NCI-H345 treated with DMSO at 0.1 percent for 48 hours (cell line): ENCODE data around the gene BDH1.
"Not testable (repeated sequence)": the region's sequence is repeated elsewhere in the genome, so short reads cannot be mapped to it uniquely, and the experiment has no call there.

Experiments used
- DNase-seq: peaks from one replicate; lab custom pipeline; 2025; ENCODE audit not compliant: unreplicated experiment; lab: John Stamatoyannopoulos, UW

The BDH1 gene

DNA sequence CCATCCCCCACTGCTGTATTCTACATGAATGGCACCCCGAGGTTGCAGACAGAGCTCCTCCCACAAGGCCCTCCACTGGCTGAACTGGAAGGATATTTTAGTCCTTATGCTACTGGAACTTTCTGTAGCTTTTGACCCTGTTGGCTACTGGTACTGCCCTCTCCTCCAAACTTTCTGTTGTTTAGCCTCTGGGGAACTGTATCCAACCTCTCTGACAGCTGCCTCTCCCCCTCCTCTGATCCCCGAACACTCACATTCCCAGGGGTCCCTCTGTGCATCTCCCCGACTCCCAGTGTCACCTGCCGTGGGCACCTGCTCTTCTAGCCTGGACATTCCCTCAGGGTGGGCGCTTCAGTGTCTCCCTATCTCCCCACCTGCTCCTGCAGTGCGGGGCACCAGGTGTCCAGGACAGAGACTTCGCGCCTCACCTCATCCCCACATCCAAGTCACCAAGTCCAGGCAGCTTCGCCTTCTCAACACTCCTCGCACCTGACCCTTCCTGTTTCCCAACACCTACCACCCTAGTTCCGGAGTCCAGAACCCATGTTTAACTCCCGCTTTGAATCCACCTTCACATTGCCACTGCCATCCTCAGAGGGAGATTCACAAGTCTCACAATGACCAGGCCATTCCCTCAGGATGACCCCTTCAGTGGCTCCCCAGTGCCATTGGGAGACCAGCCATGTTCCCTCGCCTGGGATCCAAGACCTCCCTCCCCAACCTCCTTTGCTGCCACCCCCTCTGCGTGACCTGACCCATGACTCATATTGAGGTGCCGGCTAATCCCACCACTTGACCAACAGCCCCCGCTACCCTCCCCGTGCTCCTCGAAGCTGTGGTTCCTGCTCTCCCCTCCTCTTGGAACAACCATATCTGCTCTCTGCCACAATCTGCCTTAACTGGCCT is 34.2 kb downstream of the BDH1 start:
- no peak for DNase-seq

DNA sequence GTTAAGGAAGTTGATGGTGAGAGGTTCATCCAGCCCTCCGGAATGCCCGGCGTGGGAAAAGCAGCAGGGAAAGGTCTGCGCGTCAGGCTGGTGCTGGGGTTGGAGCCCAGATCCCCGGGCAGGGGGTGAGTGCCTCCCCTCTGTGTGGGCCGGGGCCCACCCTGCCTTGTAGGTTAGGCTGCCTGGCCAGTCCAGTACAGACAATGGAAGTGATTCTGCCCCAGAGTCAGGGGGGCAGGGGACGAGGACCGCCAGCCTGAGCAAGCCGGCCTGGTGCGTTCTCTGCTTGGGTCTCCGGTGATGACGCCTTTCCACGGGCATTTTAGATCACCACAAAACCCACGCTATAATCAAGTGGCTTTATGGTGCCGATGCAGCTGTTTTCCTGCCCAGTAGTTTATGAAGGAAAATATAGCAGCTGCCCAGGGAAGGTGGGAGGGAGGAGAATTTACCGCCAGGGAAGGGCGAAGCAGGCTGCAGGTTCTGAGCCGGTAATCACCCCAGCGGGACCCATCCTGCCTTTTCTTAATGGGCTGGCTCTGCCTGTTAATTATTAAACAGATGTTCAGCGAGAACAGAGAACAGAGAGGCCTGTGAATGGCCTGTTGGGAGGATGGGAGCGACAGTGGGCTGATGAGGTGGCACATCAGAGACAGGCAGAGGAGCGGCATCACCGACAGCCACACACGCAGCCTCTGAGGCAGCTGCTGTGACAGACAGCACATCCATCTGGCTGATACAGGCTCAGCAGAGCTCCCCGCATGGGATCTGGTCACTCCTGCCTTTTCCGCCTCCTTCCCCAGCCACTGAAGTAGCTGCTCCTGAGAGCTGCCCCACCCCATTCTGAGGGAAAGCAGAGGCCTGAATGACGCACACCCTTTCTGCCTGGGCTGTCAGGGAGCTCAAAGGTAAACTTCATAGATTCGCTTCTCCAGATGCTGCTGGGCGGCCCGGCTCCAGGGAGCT is 35.2 kb downstream of the BDH1 start:
- no peak for DNase-seq

DNA sequence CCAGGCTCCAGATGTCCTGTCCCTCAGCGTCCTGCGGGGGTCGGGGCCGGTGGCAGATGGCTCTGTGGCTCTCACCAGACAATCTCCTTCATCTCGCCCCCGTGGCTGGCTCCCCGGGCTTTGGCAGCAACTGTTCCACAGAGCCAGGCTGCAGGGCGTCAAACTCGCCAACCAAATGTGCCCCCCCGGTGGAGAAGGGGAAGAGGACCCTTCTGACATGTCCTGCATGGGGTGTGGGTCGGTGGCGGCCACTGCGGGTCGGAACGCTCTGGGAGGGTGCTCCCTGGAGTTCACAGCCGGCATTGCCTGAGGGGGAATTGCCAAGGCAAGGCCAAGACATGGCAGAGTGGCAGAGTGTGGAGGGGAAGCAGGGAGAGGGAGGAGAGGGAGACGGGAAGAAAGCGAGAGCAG is 36.0 kb downstream of the BDH1 start:
- DNase-seq, result no peak

DNA sequence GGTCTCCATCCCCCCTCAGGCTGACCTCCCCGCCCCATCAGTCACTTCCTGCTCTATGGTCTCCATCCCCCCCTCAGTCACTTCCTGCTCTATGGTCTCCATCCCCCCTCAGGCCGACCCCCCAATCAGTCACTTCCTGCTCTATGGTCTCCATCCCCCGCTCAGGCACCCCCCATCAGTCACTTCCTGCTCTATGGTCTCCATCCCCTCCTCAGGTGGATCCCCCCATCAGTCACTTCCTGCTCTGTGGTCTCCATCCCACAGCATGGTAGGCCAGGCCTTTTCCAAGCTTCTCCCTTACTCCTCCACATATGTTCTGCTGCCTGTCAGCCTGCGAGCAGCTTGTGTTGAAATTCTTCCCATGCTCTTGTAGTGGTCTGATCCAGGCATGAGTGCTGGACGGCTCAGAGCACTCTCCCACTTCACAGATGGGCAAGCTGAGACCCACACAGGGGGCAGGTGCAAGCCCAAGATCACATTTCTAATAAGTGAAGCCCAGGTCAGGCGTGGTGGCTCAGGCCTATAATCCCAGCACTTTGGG is 36.8 kb downstream of the BDH1 start:
- DNase-seq, result no peak

DNA sequence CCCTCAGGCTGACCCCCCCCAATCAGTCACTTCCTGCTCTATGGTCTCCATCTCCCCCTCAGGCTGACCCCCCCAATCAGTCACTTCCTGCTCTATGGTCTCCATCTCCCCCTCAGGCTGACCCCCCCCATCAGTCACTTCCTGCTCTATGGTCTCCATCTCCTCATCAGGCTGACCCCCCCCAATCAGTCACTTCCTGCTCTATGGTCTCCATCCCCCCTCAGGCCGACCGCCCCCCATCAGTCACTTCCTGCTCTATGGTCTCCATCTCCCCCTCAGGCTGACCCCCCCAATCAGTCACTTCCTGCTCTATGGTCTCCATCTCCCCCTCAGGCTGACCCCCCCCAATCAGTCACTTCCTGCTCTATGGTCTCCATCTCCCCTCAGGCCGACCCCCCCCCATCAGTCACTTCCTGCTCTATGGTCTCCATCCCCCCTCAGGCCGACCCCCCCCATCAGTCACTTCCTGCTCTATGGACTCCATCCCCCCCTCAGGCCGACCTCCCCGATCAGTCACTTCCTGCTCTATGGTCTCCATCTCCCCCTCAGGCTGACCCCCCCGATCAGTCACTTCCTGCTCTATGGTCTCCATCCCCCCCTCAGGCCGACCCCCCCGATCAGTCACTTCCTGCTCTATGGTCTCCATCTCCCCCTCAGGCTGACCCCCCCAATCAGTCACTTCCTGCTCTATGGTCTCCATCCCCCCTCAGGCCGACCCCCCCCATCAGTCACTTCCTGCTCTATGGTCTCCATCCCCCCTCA is 37.7 kb downstream of the BDH1 start:
- DNase-seq, result not testable (repeated sequence)

DNA sequence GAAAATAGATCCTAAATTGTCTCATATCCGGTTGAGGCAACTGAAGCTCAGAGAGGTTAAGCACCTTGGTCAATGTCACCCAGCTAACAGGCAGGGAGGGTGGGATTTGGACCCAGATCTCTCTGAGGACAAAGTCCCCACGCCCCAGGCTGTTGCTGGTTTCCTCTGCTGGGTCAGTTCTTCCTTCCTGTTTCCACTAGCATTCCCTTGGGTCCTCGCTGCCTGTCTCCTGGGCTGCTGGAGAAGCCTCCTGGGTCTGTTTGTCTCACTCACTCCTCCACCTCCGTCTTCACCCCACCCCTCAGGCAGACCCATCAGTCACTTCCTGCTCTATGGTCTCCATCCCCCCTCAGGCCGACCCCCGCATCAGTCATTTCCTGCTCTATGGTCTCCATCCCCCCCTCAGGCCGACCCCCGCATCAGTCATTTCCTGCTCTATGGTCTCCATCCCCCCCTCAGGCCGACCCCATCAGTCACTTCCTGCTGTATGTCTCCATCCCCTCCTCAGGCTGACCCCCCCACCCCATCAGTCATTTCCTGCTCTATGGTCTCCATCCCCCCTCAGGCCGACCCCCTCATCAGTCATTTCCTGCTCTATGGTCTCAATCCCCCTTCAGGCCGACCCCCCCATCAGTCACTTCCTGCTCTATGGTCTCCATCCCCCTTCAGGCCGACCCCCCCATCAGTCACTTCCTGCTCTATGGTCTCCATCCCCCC is 38.7 kb downstream of the BDH1 start:
- not testable (repeated sequence) for DNase-seq

DNA sequence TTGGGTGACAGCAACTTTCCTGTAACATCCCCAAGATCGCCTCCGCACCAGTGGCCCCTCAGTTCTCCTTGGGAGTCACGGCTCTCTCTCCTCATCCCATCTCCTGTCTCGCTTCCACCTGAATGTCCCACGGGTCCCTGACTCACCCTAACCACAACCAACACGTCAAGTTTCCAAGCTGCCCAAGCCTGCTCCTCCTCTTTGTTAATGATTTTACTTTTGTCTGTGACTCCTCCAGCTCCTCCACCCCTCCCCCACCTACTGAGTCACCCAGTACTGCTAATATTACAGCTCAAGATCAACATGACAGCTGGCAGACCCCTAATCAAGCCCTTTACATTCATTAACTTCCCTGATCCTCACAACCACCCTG is 39.3 kb downstream of the BDH1 start:
- no peak for DNase-seq

DNA sequence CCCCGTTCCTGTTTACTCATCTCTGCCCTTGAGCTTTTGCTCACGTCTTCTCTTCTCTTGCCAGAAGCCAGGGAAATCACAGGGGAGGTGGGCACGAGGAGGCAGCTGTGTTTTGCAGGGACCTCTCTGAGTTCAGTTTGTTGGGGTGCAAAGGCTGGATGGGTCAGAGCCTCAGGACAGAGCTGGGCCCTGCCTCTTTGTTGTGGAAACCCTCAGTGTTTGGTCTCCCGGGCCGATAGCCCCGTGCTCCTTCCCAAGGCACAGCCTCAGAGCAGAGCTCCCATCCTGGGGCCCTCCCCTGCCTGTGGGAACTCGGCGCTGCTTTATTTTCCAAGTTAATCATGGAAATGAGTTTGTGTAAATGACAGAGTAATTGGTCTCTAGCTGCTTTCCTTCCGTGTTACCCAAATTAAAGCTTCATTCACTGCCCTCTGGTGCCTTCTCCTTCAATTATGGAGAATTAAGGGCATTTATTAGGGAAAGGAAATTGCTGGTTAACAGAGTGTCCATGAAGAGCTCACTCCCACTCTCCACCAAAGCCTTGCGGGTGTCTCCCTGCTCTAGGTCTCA is 40.9 kb downstream of the BDH1 start:
- no peak for DNase-seq

DNA sequence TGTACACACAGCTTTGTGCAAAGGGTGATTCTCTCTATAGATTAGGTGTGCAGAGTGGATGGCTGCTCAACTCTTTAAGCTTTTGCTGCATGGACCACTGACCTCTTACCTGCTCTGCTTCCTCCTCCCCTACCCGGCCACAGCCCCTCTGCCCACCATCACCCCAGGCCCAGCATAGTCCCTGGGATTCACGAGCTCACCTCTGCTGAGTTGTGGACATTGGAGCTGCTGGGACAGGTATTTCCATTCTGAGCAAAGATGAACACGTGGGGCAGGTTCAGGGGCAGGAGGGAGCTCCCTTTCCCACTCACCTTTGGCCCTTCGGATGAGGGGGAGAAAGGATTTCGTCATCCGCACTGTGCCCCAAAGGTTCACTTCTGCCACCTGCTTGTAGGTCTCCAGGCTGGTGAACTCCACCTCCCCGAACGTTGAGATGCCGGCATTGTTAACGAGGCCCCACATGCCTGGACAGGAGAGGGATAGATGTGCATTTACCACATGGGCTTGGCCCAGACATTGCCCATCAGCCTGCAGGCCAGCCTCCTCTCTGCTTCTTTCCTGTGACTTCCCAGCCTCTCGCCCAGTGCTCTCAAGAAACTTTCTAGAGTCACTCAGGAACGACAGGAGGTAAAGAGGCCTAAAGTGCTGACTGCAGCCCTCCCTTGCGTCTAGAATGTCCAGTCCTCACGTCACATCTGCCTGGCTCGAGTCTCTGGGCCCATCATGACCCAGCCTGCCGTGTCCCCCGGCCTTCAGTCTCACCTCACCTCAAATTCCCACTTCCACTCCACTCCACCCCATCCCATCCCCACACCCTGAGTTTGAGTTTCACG is 41.6 kb downstream of the BDH1 start:
- no peak for DNase-seq

DNA sequence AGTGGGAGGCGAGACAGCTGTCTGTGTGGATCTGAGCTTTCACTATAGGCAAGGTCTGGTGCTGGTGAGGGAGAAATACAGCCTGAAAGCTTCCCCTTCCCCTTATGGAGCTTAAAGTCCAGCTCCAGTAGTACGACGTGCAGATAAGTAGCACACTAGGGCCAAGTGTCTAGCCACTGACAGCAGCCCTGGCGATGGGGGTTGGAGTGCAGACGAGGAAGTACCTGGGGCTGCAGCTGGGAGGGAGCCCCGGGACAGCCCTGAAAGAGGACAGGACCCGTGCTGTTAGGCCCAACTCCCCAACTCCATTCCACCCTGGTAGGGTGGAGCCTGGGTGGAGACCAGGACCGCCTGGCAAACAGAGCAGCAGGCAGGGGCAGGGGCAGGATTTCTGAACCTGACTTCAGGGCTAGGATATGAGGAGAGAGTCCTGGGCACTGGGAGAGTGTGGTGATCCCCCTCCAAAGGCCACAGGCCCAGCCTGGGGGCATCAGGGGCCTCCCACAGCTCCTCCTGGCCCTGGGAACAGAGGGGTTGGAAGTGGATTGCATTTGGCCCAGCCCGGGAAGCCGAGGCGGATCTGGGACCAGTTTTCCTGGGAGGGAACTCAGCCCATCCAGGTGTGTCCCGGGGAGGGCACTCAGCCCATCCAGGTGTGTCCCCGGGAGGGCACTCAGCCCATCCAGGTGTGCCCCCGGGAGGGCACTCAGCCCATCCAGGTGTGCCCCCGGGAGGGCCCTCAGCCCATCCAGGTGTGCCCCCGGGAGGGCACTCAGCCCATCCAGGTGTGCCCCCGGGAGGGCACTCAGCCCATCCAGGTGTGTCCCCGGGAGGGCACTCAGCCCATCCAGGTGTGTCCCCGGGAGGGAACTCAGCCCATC is 42.8 kb downstream of the BDH1 start:
- no peak for DNase-seq

DNA sequence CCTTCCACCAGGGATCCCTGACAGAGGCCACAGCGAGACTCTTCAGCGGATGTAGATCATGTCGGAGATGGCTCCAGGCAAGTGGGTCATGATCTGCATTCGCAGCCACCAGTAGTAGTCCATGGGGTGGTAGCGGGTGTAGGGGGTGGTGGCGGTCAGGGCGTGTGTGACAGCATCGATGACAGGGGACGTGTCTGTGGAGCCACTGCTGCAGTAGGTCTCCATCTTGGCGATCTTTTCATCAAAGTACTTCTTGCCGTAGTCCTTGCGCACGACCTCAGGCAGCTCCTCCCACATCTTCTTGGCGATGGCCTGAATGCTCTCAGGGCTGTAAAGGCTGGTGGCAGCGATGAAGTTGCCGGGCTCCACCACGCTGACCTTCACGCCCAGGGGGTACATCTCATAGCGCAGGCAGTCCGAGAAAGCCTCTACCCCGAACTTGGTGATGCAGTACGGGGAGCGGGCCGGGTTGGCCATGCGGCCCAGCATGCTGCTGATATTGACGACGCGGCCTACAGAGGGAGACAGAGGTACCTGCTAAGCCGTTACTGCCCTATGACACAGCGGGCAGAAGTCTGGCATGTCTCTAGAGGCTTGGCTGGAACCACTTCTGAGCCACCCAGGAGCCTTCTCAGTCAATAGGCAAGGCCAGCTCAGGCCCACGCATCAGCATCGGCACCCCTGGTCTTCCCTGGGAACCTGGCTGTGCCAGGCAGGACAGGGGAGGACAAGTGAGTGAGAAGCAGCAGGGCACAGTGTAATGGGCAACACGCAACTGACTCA is 43.7 kb downstream of the BDH1 start:
- no peak for DNase-seq

DNA sequence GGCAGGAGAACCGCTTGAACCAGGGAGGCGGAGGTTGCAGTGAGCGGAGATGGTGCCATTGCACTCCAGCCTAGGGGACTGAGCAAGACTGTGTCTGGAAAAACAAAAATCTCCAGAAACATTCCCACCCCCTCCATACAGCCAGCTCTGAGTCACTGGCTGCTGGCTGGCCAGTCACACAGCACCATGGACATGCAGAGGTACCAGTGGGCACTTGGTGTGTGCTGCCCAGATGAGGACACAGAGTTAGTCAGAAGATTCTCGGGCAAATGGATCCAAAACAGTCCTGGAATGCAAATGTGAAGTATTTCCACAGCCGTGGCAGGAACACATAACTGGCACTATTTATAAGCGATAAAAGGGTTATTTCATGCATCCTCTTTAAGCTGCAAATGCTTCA is 44.6 kb downstream of the BDH1 start:
- no peak for DNase-seq

DNA sequence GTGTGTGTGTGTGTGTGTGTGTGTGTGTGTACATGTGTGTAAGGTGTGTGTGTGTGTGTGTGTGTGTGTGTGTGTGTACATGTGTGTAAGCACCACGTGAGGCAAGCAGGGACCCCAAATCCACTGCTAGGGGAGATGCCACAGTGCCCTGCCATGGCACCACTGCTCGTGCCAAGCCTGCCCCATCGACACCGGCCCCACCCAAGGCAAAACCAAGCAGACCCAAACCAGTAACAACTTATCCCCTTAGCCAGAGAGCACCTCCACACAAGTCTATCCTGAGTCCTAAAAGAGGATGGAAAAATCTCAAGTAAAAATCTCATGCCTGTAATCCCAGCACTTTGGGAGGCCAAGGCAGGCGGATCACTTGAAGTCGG is 45.1 kb downstream of the BDH1 start:
- no peak for DNase-seq

DNA sequence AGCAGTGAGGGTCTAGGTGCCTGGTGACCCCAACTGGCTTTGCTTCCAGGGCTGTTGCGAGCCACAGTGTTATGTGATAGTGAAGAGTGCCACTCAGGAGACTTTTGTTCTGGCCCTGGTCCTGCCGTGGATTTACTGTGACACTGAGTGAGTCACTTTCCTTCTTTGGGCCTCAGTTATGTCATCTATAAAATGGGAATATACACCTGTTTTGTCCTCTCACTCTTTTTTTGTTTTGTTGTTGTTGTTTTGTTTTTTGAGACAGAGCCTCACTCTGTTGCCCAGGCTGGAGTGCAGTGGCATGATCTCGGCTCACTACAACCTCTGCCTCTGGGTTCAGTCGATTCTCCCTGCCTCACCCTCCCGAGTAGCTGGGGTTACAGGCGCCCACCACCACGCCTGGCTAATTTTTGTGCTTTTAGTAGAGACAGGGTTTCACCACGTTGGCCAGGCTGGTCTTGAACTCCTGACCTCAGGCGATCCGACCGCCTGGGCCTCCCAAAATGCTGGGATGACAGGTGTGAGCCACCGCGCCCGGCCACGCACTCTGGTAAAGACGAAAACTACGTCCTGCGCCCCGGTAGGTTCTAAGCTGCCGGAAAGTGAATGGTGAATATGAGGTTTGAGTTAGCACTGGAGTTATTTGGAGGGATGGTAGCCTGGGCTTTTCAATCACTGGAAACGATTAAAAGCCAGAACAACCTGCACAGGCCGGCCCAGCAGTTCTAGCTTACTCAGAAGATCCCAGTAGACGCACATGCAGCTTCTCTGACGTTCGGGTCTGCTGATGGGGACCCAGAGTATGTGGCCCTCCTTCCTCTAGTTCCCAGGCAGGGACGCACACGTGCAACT is 46.6 kb downstream of the BDH1 start:
- DNase-seq, result no peak

DNA sequence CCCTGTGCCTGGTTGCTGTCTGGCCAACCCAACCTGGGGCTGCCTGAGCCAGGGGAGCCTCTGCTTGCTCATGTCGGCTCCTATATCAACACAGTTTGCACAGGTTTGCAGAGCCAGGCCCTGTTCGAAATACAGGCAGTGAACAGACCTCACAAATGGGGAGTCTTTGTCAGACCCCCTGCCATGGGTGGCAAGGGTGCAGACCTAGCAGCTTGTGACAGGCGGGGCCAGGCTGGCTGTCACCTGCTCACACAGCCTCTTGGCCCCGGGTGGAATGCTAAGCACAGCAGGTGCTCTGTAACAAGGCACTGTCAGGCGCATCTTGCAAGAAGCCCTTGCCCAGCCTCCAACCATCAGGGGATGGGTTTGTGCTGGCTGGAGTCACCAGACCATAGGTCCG is 47.3 kb downstream of the BDH1 start:
- no peak for DNase-seq

DNA sequence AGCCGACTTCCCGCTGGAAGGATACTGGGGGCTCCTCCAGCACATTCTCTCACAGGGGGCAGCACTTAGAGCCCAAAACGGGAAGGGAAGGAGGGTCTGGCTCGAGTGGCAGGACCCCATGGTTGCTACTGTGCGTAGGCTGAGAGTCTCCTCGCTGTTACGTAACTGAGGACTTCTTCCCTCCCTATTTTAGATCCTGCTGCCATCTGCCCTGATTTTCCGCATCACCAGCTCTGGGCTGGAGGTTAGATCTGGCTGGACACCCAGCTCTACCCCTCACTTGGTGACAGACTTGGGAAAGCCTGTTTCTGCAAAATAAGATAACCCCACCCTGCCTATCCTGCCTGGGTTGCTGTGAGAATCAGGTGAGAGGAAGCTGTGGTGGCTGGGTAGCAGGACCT is 47.7 kb downstream of the BDH1 start:
- no peak for DNase-seq
